HG03064 (cell line): ENCODE measurements around the gene TBC1D3B.
"Not testable (repeated sequence)": the region's sequence is repeated elsewhere in the genome, so short reads cannot be mapped to it uniquely, and the experiment has no call there.

ENCODE experiments used
- ATAC-seq: cut with Tn5 transposase; IDR thresholded peaks from one replicate; pipeline ENCODE4 v1.9.1; 2021; ENCODE audit warnings: low read depth; ENCODE audit not compliant: unreplicated experiment

Gene TBC1D3B

GRCh38 chr17:36182176-36183000, 6.0 kb upstream of the TBC1D3B start:
- ATAC-seq: no peak

- not testable (repeated sequence) for ATAC-seq
These were observed 5.2 kb upstream of the TBC1D3B start for GRCh38 chr17:36181446-36182175.

GRCh38 chr17:36168836-36169235, 7.6 kb downstream of the TBC1D3B start:
- not testable (repeated sequence) for ATAC-seq

- ATAC-seq: no peak
These were observed 22.4 kb downstream of the TBC1D3B start for GRCh38 chr17:36153895-36154610.

- ATAC-seq: no peak
These were observed 23.8 kb downstream of the TBC1D3B start for GRCh38 chr17:36152639-36153120.

- no peak for ATAC-seq
These were observed 24.4 kb downstream of the TBC1D3B start for GRCh38 chr17:36151891-36152638.

GRCh38 chr17:36149296-36149820, 27.1 kb downstream of the TBC1D3B start:
- ATAC-seq: no peak

- ATAC-seq: no peak
These were observed 27.7 kb downstream of the TBC1D3B start for GRCh38 chr17:36148559-36149295.

- ATAC-seq: no peak
These were observed 28.8 kb downstream of the TBC1D3B start for GRCh38 chr17:36147601-36148000.

- no peak for ATAC-seq
These were observed 31.3 kb downstream of the TBC1D3B start for GRCh38 chr17:36144981-36145729.

GRCh38 chr17:36144014-36144413, 32.4 kb downstream of the TBC1D3B start:
- no peak for ATAC-seq

GRCh38 chr17:36142806-36143205, 33.6 kb downstream of the TBC1D3B start:
- no peak for ATAC-seq

- ATAC-seq: no peak
These were observed 34.2 kb downstream of the TBC1D3B start for GRCh38 chr17:36142235-36142634.

GRCh38 chr17:36136439-36136838, 40.0 kb downstream of the TBC1D3B start:
- ATAC-seq: no peak

GRCh38 chr17:36136036-36136435, 40.4 kb downstream of the TBC1D3B start:
- no peak for ATAC-seq

- ATAC-seq: no peak
These were observed 41.0 kb downstream of the TBC1D3B start for GRCh38 chr17:36135465-36135864.

GRCh38 chr17:36133602-36134236, 42.7 kb downstream of the TBC1D3B start:
- no peak for ATAC-seq

GRCh38 chr17:36132421-36132831, 44.0 kb downstream of the TBC1D3B start:
- ATAC-seq: no peak
